ENCODE measurements around the gene HEXD.

The HEXD gene

GRCh38 chr17:82444284-82444893, 26.2 kb downstream of the HEXD start:
- CTCF ChIA-PET, result no interaction called here
- DNase-seq (ENCODE audit: low read depth, low spot score), result no peak
- H3K4me3 ChIP-seq (ENCODE audit: low read depth, low read length), result no peak overlapping the region
- TF ChIP-seq CTCF (IDR thresholded peaks at IDR 0.05; ENCODE audit: insufficient read depth, low read length, missing control alignments), result no peak
- POLR2A ChIA-PET, result no interaction called here

- ChIA-PET CTCF (interaction anchor here (1.1 kb wide), 1 partner anchor 13 kb away, joined by 3 read pairs; no protein-coding TSS in a partner anchor), POLR2A (interaction anchor here (0.6 kb wide), 1 partner anchor 109 kb away, joined by 4 read pairs; no protein-coding TSS in a partner anchor)
Observed at GRCh38 chr17:82444941-82445521, 26.9 kb downstream of the HEXD start.

GRCh38 chr17:82445542-82445941, 27.4 kb downstream of the HEXD start:
- ChIA-PET POLR2A (interaction anchor here (0.6 kb wide), 1 partner anchor 109 kb away, joined by 4 read pairs; no protein-coding TSS in a partner anchor), CTCF (interaction anchor here (1.1 kb wide), 1 partner anchor 12 kb away, joined by 3 read pairs; no protein-coding TSS in a partner anchor)
- no peak overlapping the region for H3K4me3 ChIP-seq (ENCODE audit: low read depth, low read length)
- TF ChIP-seq CTCF (IDR thresholded peaks at IDR 0.05; ENCODE audit: insufficient read depth, low read length, missing control alignments), result no peak
- DNase-seq (ENCODE audit: low read depth, low spot score), result no peak

More at GRCh38 chr17:82444941-82445521, 26.9 kb downstream of the HEXD start:
- H3K4me3 ChIP-seq (ENCODE audit: low read depth, low read length), result no peak overlapping the region
- no peak for TF ChIP-seq CTCF (IDR thresholded peaks at IDR 0.05; ENCODE audit: insufficient read depth, low read length, missing control alignments)
- DNase-seq (ENCODE audit: low read depth, low spot score), result no peak

- POLR2A ChIA-PET, result no interaction called here
- CTCF ChIA-PET, result interaction anchor here (1.1 kb wide), 1 partner anchor 11 kb away, joined by 3 read pairs; no protein-coding TSS in a partner anchor
- TF ChIP-seq CTCF (IDR thresholded peaks at IDR 0.05; ENCODE audit: insufficient read depth, low read length, missing control alignments), result no peak
Observed at GRCh38 chr17:82446124-82446523, 28.0 kb downstream of the HEXD start.

GRCh38 chr17:82446649-82447048, 28.5 kb downstream of the HEXD start:
- H3K4me3 ChIP-seq (ENCODE audit: low read depth, low read length), result no peak overlapping the region
- CTCF ChIA-PET, result no interaction called here
- TF ChIP-seq CTCF (IDR thresholded peaks at IDR 0.05; ENCODE audit: insufficient read depth, low read length, missing control alignments), result no peak
- DNase-seq (ENCODE audit: low read depth, low spot score), result no peak
- POLR2A ChIA-PET, result no interaction called here

More at GRCh38 chr17:82446124-82446523, 28.0 kb downstream of the HEXD start:
- no peak for DNase-seq (ENCODE audit: low read depth, low spot score)
- no peak overlapping the region for H3K4me3 ChIP-seq (ENCODE audit: low read depth, low read length)

- TF ChIP-seq CTCF (IDR thresholded peaks at IDR 0.05; ENCODE audit: insufficient read depth, low read length, missing control alignments), result no peak
- DNase-seq (ENCODE audit: low read depth, low spot score), result no peak
- CTCF ChIA-PET, result no interaction called here
- POLR2A ChIA-PET, result no interaction called here
- no peak overlapping the region for H3K4me3 ChIP-seq (ENCODE audit: low read depth, low read length)
Observed at GRCh38 chr17:82447876-82448275, 29.7 kb downstream of the HEXD start.

All from AG04449 (cell line).